CD14-positive monocyte (primary cell): ENCODE results near the gene CIRBP. TPM values are rescaled to one million over a fixed set of nuclear protein-coding genes. Genes with fewer than 3 reads are reported as not detected.
A peak's percentile ranks its signal among the peaks of the same experiment; 100 is the strongest.

Experiments
- DNase-seq, 3 donors: peaks; one replicate each; pipeline ENCODE4 v3.0.0-alpha.2; 2011 to 2022
- H2AFZ ChIP-seq: 2 replicates; pipeline ENCODE4 v1.6.0; 2012; ENCODE audit warnings: mild to moderate bottlenecking, low read depth, low read length, inconsistent platforms; ENCODE audit not compliant: insufficient read depth, poor library complexity, severe bottlenecking
- H3K27ac ChIP-seq, 2 donors: 1 replicate in 1 of 2; 2 replicates in 1 of 2; pipeline ENCODE4 v1.5.1; 2012 to 2013; ENCODE audit warnings: low read length in 2 of 2, control low read depth in 1 of 2, inconsistent platforms in 1 of 2, low read depth in 1 of 2, mild to moderate bottlenecking in 1 of 2
- H3K27me3 ChIP-seq, 2 donors: one replicate each; pipeline versions ENCODE4 v1.6.0 to v1.6.1; 2011 to 2013; ENCODE audit warnings: low read length in 2 of 2; ENCODE audit not compliant: control insufficient read depth in 2 of 2, insufficient read depth in 2 of 2
- H3K36me3 ChIP-seq, 2 donors: replicated peaks in 1 of 2; 1 replicate in 1 of 2; 2 replicates in 1 of 2; pipeline versions ENCODE4 v1.5.1 to v1.6.1; 2012 to 2013; ENCODE audit warnings: low read length in 2 of 2, control low read depth in 1 of 2, inconsistent platforms in 1 of 2, mild to moderate bottlenecking in 1 of 2; ENCODE audit not compliant: insufficient read depth in 2 of 2, control insufficient read depth in 1 of 2
- H3K4me1 ChIP-seq, 2 donors: 1 replicate in 1 of 2; 2 replicates in 1 of 2; pipeline versions ENCODE4 v1.5.1 to v1.6.1; 2012 to 2013; ENCODE audit warnings: low read length in 2 of 2, control low read depth in 1 of 2, inconsistent platforms in 1 of 2, mild to moderate bottlenecking in 1 of 2, moderate library complexity in 1 of 2; ENCODE audit not compliant: insufficient read depth in 2 of 2, control insufficient read depth in 1 of 2
- H3K4me2 ChIP-seq: replicated peaks from 2 replicates; pipeline ENCODE3; 2012; ENCODE audit warnings: low read length, moderate library complexity, mild to moderate bottlenecking; ENCODE audit not compliant: poor library complexity, severe bottlenecking; ENCODE audit errors: extremely low read depth
- H3K4me3 ChIP-seq, 3 experiments: fragments of 200-600 bp in 1 of 3; sonication (generic) in 1 of 3; replicated peaks in 1 of 3; 1 replicate in 2 of 3; 2 replicates in 1 of 3; pipeline ENCODE4 v1.5.1; 2011 to 2013; ENCODE audit warnings: low read length in 3 of 3, mild to moderate bottlenecking in 3 of 3, control low read depth in 2 of 3, low read depth in 2 of 3, inconsistent platforms in 1 of 3, moderate library complexity in 1 of 3
- H3K79me2 ChIP-seq: 2 replicates; pipeline ENCODE4 v1.6.0; 2012; ENCODE audit warnings: mild to moderate bottlenecking, control low read depth, inconsistent platforms, low read length, moderate library complexity; ENCODE audit not compliant: insufficient read depth
- H3K9ac ChIP-seq: 2 replicates; pipeline ENCODE4 v1.6.0; 2017; ENCODE audit warnings: low read length, mild to moderate bottlenecking; ENCODE audit not compliant: insufficient read depth, poor library complexity, severe bottlenecking
- H3K9me3 ChIP-seq, 2 donors: replicated peaks in 1 of 2; 1 replicate in 1 of 2; 2 replicates in 1 of 2; pipeline versions ENCODE4 v1.5.1 to v1.6.1; 2012 to 2013; ENCODE audit warnings: low read length in 2 of 2, control low read depth in 1 of 2; ENCODE audit not compliant: control insufficient read depth in 1 of 2, insufficient read depth in 1 of 2
- H4K20me1 ChIP-seq: 2 replicates; pipeline ENCODE4 v1.6.0; 2012; ENCODE audit warnings: mild to moderate bottlenecking, low read length, control low read depth, moderate library complexity; ENCODE audit not compliant: insufficient read depth
- H3K27ac Mint-ChIP-seq, 7 donors: one replicate each; pipeline ENCODE4 v1.8.0; 2020; ENCODE audit warnings: mild to moderate bottlenecking in 7 of 7, mixed read lengths in 7 of 7, moderate library complexity in 6 of 7, inconsistent platforms in 2 of 7
- H3K27me3 Mint-ChIP-seq, 3 donors: one replicate each; pipeline ENCODE4 v1.8.0; 2021 to 2022; ENCODE audit warnings: low read depth in 3 of 3, mild to moderate bottlenecking in 3 of 3, mixed read lengths in 3 of 3, moderate library complexity in 3 of 3, inconsistent platforms in 1 of 3
- H3K36me3 Mint-ChIP-seq, 2 donors: one replicate each; pipeline ENCODE4 v1.8.0; 2020; ENCODE audit warnings: mixed read lengths in 2 of 2, inconsistent platforms in 1 of 2, mild to moderate bottlenecking in 1 of 2
- H3K4me1 Mint-ChIP-seq: one replicate; pipeline ENCODE4 v1.8.0; 2020; ENCODE audit warnings: mild to moderate bottlenecking, mixed read lengths
- H3K4me3 Mint-ChIP-seq, 2 donors: one replicate each; pipeline ENCODE4 v1.8.0; 2020; ENCODE audit warnings: mild to moderate bottlenecking in 2 of 2, mixed read lengths in 2 of 2, moderate library complexity in 1 of 2
- H3K9me3 Mint-ChIP-seq, 7 donors: one replicate each; pipeline ENCODE4 v1.8.0; 2020 to 2022; ENCODE audit warnings: mixed read lengths in 7 of 7, mild to moderate bottlenecking in 6 of 7, moderate library complexity in 6 of 7, inconsistent platforms in 2 of 7
- WGBS: methylation state at CpG from one replicate; pipeline ENCODE4 v1.1.5; 2013; ENCODE audit warnings: missing lambda C conversion rate; ENCODE audit not compliant: insufficient coverage; 5-methylcytosine and 5-hydroxymethylcytosine counted together
- intact Hi-C, 2 donors: fragments of 100-400 bp; cut with micrococcal nuclease; formaldehyde crosslinking; loops; one replicate each; pipeline versions ENCODE4 v1.15.0 to v1.15.1; 2023
- polyA plus RNA-seq, 3 donors: library from polyadenylated mRNA; depleted of rRNA in 1 of 3; unstranded in 2 of 3; stranded (reverse) in 1 of 3; fragments of 300-500 nt in 2 of 3; fragments of >200 nt in 1 of 3; fragmentation: Illumina TruSeq in 2 of 3; gene quantifications; 1 replicate in 2 of 3; 2 replicates in 1 of 3; pipeline ENCODE4 v1.2.3, GENCODE V29; 2012 to 2021
- TF ChIP-seq, protein P1 (sequence below): fragments of 200-600 bp; IDR thresholded peaks from one replicate; pipeline ENCODE4 v1.8.0; 2022; ENCODE audit warnings: antibody characterized with exemption, mild to moderate bottlenecking

CIRBP gene
- polyA plus RNA-seq, 3 donors = 39.6 to 600 (median 51.1) TPM

DNA sequence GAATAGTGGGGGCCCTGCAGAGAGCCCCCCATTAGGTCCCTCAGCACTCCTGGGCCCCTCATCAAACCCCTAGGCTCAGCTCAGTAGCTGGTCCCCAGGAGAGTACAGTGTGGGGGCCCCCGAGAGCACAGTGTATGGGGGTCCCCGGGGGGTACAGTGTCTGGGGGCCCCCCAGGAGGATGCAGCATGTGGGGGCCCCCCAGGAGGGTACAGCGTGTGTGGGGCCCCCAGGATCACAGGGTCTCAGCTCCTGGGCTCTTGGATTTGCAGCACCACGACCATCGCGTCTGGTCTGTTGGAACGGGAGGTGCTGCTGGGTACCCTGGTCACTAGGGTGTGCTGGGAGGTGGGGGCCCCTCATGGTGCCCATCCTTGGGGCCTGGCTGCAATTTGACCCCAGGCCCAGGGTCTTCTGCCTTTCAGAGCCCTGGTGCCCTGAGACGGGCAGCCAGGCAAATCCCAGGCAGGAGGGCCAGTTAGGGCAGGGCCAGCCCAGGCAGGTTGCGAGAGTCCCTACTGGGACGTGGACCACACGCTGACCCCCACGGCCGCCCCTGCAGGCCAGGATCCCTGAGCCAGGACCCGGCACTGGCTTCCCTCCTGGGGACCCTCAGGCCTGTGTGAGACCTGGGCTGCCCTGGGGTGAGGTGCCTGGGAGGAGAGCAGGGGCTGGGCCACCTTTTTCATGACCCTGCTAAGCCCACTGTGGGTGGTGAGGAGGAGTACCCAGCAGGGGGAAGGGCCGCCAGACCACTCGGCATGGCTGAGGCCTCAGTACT lies 44.9 kb upstream of the CIRBP start:
- no peak overlapping the region for H3K4me2 ChIP-seq
- intact Hi-C loops = no loop called here

DNA sequence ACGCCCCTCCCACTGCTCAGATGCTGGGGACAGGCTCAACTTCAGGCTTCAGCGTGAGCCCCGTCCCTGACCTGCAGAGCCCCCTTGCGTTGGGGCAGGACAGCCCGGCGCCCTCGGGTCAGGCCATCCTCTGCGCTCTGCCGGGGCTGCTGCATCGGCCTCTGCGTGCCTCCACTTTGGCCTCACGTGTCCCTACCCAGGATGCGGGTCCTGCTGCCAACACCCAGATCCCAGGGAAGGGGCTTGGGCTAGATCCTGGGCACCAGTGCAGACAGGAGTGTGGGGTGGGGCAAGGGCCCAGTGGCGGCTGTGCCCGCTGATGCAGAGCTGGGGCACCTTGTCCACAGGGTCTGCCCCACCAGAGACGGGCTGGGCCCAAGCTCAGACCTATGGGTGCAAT lies 44.3 kb upstream of the CIRBP start:
- Histone ChIP-seq H3K27me3 (no peaks in the 10 kb centered on the region), H3K9me3 (no peaks in the 10 kb centered on the region), H3K27ac (no peak overlapping the region), H3K4me3 (no peak overlapping the region), H2AFZ (no peak overlapping the region), H4K20me1 (peaks cover 66% of the 10 kb centered on the region), H3K36me3 (peaks cover 51 to 79% of the 10 kb centered on the region in 2 donors), H3K4me1 (no peaks in the 10 kb centered on the region), H3K79me2 (no peaks in the 10 kb centered on the region), H3K9ac (no peak overlapping the region), H3K4me2 (no peak overlapping the region)
- H3K4me3 Mint-ChIP-seq = no peak overlapping the region
- H3K36me3 Mint-ChIP-seq = peaks cover 17 to 37% of the 10 kb centered on the region in 2 donors
- peaks cover 0 to 10% (median 3%) of the 10 kb centered on the region in 7 donors for H3K9me3 Mint-ChIP-seq
- DNase-seq = no peak
- WGBS = 87% methylated on average over 12 of the region's 16 CpGs
- no peak overlapping the region for H3K27ac Mint-ChIP-seq
- no peaks in the 10 kb centered on the region for H3K4me1 Mint-ChIP-seq
- TF ChIP-seq, protein P1, sequence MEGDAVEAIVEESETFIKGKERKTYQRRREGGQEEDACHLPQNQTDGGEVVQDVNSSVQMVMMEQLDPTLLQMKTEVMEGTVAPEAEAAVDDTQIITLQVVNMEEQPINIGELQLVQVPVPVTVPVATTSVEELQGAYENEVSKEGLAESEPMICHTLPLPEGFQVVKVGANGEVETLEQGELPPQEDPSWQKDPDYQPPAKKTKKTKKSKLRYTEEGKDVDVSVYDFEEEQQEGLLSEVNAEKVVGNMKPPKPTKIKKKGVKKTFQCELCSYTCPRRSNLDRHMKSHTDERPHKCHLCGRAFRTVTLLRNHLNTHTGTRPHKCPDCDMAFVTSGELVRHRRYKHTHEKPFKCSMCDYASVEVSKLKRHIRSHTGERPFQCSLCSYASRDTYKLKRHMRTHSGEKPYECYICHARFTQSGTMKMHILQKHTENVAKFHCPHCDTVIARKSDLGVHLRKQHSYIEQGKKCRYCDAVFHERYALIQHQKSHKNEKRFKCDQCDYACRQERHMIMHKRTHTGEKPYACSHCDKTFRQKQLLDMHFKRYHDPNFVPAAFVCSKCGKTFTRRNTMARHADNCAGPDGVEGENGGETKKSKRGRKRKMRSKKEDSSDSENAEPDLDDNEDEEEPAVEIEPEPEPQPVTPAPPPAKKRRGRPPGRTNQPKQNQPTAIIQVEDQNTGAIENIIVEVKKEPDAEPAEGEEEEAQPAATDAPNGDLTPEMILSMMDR = no peak
- peaks cover 0 to 2% (median 0%) of the 10 kb centered on the region in 3 donors for H3K27me3 Mint-ChIP-seq
- intact Hi-C loops = no loop called here

More for the DNA sequence above, 44.9 kb upstream of the CIRBP start:
- Histone ChIP-seq H3K4me3 (no peak overlapping the region), H3K36me3 (peaks cover 53 to 80% of the 10 kb centered on the region in 2 donors), H3K9ac (no peak overlapping the region), H3K27ac (no peak overlapping the region), H2AFZ (no peak overlapping the region), H3K27me3 (no peaks in the 10 kb centered on the region), H3K4me1 (no peaks in the 10 kb centered on the region), H3K9me3 (no peaks in the 10 kb centered on the region), H3K79me2 (no peaks in the 10 kb centered on the region), H4K20me1 (peaks cover 69% of the 10 kb centered on the region)
- Mint-ChIP-seq H3K9me3 (peaks cover 0 to 10% (median 3%) of the 10 kb centered on the region in 7 donors), H3K27ac (no peak overlapping the region), H3K27me3 (peaks cover 0 to 2% (median 0%) of the 10 kb centered on the region in 3 donors), H3K36me3 (peaks cover 17 to 40% of the 10 kb centered on the region in 2 donors), H3K4me1 (no peaks in the 10 kb centered on the region), H3K4me3 (peak overlapping the region in 1 of 2 donors; percentile 31)
- no peak for DNase-seq
- WGBS = 98% methylated on average over 16 of the region's 16 CpGs
- TF ChIP-seq, protein P1 = no peak
